ENCODE results near the gene MB21D2.
A peak's percentile ranks its signal among the peaks of the same experiment; 100 is the strongest.

Gene MB21D2

DNA sequence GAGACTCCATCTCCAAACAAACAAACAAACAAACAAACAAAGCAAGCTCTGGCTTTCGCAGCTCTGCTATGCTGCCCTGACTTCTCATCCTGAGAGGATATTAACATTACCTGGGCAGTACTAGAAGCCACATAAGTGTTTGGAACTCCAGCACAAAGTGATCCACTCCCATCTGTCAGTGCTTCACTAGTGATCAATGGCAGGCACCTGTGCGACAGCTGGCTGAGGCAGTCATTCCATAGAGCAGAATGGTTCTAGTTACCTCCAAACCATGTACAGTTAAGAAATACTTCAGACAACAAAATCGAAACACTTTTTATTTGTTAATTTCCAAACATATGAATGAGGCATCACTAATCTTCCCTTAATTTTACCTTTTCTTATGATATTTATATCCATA, 2.8 kb upstream of the MB21D2 start:
- DNase-seq: no peak

DNA sequence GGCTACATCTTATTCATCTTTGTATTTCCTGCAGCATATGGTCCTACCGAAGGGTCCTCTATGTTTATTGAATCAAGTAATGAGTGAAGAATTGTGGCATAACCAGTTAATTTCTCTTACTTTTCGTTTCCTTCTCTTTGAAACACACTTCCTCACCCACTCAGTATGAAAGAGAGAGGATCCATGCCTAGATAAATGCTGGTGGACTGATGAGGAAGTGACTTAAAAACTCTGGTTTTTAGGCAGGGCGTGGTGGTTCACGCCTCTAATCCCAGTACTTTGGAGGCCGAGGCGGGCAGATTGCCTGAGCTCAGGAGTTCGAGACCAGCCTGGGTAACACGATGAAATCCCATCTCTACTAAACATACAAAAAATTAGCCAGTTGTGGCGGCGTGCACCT, 2.2 kb upstream of the MB21D2 start:
- no peak for DNase-seq

DNA sequence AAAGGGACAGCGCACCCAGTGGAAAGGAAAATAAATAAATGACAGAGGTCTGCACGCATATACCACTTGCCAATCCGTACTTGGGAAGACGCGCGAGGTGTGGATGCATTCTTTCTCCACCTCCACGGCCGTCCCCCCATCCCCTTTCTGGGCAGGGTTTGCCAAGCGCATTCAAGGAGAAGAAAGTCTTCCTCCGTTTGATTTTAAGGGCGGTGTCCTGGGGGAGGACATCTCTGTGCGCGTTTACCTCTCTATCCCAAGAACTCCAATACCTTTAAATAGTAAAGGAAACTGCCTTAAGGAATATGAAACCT, 576 bp upstream of the MB21D2 start:
- no peak for DNase-seq

DNA sequence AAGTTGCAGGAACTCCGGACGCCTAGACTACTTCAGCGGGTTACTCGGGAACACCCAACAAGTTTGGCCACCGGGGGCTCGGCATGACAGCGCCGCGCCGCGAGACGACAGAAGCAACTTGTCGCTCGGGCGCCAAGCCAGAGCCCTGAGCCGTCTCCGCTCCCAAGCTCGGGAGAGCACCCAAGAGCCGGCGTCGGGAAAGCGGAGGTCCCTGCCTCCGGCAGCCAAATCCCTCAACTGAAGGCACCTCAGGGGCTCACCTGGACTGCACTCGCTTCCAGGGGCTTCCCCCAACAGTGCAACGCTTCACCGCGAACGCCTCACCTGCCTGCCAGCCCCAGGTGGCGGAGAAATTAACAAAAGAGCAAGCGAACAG, 640 bp downstream of the MB21D2 start:
- DNase-seq: no peak

DNA sequence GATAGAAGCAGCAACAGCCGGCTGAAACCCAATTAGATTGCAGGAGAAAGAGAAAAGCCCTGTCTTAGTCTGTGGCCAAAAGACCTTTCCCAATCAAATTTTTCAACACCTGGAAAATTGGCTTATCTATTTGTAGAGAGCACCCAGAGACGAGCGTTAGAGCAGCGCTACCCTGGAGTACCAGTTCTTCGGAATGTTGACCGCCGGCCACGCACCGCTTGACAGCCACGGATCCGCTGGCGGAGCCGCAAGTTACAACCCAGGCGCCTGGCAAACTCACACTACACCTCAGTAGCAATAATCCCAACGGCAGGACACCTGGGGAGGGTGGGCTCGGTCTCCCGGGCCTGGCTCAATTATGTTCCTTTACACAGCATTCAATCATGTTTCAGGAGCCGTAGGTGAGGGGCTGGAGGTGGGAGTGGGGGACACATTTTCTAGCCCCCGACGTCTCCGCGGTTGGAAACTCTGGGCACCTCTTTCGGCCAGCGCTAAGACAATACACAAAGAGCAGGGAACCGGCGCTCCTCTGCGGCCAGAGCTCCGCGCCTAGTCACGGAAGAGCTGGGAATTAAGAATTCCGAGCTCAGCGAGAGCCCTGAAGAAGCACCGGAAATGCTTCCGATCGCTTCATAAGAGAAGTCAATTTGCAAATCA, 1.2 kb downstream of the MB21D2 start:
- DNase-seq: no peak

DNA sequence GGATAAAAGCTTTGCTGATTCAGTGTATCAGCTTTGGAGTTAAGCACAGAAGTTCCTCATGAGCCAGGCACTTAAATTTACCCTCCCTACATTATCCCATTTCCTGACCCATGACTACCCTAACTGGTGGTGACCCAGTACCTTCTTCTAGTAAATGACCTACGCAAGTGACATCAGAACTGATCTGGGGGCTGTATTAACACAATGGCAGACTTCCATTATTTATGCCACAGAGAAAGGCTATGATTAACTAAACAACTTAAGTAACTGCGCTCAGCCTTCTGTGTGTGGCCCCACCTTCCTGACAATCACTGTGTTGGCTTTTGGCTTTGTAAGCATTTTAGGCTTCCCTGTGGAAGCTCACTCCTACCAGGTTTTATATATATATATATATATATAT, 1.9 kb downstream of the MB21D2 start:
- DNase-seq: no peak

DNA sequence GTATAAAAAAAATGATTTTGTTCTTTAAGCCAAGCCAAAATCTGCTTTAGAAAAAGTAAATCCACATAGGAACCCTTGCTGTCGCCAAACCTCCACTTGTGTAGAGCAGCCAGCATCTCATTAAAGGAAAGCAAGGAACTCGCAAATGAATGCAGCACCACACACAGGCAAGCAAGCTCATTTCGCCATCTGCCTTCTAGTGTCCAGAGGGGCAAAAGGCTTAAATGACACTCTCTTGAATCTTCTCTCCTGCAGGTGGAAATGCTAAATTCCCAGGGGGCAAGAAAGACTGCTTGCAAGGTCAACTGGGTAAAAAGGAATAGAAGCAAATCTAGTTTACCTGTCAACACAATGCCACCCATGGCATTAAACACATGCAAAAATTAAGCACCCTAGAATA, 2.4 kb downstream of the MB21D2 start:
- DNase-seq: no peak

DNA sequence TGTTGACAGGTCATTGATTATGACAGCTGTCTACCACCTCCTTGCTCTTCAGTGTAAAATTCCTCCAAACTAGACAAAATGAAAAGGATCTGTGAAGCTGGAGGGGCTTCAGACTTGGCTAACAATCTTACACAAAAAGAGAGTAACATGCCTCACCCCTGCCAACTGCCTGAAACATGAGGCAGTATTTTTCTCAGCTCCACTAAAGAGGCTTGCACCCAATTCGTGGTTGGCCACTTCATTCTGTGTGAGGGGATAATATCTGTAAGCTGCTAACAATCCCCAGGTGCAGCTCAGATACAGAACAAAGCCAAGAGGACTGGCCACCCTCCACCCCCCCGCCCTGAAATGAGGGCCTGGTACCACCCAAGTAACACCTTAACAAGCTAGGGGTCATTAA, 2.8 kb downstream of the MB21D2 start:
- no peak for DNase-seq

DNA sequence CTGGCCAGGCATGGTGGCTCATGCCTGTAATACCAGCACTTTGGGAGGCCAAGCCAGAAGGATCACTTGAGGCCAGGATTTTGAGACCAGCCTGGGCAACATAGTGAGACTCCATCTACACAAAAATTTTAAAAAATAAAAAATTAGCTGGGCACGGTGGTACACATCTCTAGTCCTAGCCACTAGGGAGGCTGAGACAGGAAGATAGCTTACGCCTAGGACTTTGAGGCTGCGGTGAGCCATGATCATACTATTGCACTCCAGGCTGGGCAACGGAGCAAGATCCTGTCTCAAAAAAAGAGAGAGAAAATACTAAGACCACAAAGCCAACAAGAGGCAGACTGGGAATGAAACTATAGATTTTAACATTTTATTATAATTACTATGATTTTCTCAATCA, 4.1 kb downstream of the MB21D2 start:
- no peak for DNase-seq

DNA sequence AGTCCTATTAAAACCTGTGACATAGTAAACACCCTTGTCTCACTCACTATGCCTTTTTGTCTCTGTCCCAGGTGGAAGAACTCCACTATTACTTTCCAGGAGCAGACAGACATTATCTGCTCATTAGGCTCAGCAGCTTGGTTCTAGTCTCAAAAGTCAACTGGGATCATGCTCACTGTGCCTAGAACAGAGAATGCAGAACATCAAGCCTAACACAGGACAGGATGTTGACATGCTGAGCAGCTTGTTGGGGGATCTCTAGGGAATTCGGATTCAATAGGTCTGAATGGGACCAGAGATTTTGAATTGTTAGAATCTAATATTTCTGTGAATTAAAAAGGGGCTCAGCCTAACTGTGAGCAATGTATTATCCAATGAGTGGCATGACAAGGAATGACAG, 6.4 kb downstream of the MB21D2 start:
- no peak for DNase-seq

DNA sequence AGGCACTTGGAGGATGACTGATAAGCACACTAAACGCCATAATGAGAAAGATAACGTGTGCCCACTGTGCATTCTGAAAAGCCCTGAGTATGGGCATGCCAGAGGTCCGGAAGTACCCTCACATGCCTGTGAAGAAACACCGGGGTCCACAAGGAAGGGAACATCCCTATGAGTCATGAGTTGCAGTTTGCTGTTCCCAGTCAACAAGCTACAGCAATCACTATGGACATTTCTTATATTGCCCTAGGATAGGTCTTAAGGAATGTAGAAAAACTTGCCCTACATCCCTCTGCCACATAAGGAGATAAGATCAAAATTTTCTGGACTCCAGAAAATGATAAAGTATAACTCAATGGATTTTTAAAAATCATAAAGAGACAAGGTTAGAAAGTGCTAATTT, 9.9 kb downstream of the MB21D2 start:
- no peak for DNase-seq

DNA sequence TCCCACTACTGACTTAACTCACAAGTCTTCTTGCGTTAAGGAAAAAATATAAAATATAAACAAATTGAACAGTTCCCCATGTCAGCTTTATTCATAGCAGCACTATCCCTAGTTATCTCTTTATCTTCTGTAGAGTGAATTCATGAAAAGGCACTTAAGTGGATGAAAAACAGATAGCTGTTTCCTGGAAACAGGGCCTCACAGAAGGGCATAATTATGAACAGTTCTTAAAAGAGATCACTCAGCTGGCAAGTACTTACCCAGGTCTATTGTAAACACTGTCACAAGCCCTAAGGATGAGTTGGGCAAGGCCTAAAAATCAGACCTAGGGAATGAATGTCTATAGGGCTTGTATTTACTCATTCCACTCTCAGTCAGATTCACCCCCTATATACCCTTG, 10.7 kb downstream of the MB21D2 start:
- DNase-seq: peak; percentile 80

DNA sequence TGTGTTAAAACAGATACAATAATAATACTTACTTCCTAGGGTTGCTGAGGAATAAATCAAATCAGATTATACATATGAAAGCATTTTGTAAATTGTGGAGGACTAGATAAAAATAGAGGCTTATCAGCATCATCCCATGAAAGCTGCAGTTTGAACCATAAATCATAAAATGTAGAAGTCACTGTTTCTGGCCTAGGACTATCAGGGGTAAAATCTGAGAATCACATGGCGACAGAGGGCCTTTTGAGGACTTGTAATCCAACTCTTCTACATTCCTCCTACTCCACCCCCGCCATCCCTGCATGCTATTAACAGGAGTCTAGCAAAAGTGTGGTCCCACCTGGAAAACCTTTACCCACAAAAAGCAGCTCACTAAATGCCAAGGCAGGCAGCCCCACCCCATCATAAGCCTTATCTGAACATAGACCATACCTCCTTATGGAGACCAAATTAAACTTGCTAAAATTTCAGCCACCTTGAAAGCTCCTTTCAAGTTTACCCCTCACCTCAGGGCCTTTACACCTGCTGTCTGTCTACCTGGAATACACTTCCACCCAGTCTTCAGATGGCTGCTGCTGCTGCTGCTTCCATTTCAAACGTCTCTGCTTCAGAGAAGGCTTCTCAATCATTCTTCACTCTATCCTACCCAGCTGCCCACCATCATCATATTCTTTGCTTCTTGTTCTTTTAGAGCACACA, 11.5 kb downstream of the MB21D2 start:
- no peak for DNase-seq

DNA sequence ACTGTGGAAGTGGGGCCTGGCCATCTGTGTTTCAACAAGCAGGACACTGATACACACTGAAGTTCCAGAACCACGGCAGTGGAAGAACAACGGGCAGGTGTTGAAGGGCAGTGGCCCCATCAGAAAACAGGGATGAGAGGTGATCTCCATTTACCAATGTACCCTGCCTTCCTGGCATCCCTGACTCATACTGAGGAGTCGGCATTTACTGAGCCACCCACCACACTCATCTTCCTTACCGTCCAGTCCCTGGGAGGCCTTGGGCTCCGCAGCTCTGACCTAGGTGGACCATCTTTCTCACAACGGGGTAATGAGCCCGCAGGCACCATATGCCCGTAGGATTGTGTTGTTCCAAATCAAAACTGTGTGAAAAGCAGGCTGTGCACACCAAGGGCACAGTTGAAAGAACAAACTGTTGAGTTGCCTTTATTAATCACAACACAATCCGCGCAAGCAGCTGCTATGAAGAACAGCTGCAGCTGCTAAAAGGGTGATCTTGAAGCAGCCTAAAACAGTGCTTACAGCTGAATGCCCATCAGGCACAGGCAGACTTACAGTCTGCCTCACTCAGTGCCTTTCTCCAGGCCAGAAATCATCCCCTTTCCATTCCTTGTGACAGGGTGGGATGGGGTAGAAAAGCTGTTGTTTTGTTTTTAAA, 12.9 kb downstream of the MB21D2 start:
- DNase-seq: no peak

DNA sequence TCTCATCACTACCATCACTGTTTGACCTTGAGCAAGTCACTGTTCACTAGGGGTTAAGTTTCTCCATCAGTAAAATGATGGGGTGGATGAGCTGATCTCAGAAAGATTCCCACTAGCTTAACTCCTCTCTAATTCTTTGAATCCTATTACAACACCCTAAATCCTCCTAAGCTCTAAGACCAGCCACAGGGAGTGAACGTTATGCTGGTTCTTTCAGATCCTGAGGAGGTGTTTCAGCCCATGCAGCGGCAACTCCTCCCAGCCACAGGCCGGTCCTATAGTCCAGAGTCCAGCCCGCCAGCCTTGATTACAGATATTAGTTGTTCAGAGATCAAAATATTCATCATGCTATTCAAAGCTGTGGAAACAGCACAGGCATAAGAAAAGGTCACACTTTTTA, 15.1 kb downstream of the MB21D2 start:
- DNase-seq: no peak

DNA sequence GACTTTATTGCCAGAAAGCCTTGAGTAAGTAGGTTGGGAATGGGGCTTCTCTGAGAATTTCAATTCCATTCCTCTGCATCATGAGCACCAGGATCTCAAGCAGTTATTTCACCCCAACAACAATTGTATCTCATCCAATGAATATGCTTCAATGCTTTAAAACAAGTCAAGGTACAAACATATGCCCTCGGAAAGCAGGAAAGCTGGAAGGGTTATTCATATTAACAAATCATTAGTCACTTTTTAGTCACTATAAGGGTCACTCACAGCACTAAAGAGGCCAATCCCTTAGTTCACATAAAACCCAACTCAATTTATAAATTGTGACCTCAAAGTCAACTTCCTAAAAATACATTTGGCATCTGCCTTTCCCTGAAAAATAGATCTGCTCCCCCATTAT, 16.2 kb downstream of the MB21D2 start:
- DNase-seq: no peak

DNA sequence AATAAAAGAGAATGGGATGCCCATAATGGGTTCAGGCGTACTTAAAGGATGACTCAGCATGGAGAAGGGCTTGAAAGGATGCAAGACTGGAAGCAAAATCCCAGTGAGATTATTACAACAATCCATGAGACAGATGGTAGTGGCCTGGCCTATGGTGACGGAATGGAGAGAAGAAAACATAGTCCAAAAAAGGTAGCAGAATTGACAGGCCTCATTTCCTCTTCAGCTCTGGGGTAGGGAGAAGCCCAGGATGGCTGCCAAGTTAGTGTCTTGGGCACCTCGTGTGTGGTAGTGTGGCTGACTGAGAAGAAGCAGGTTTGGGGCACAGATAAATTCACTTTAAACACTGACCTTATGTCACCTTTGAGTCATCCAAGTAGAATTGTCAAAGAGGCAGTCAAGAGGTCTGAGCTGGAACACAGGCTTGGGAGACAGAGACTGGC, 18.1 kb downstream of the MB21D2 start:
- DNase-seq: no peak

DNA sequence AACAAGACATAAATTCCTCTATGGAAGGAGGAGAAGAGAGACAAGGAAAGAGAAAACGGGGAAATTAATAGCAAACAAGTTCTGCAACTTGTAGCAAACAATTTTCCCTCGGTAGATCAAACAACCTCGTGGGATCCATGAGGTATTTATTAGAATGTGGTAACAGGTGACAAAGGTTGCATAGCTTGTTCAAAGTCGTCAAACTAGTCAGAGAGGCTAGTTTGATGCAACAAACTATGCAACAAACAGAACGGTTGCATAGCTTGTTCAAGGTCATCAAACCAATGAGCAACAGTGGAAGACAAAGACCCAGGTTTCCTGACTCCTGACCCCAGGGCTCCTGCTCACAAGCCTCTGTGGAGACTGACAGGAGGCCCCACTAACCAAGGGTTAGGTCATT, 20.7 kb downstream of the MB21D2 start:
- DNase-seq: no peak

DNA sequence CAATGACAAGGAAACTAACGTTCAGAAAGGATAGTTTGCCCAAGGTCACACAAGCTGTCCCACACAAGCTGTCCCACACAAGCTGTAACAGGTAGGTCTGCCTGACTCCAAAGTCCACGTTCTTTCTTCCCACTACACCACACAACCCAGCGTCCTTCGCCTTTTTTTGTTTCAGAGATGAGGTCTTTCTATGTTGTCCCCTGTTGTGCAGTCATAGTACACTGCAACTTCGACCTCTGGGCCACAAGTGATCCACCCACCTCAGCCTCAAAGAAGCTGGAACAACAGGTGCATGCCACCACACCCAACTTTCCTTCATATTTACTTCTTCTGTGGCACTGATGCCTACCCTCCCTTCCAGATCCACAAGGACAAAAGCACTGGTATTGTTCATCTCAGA, 21.4 kb downstream of the MB21D2 start:
- no peak for DNase-seq

DNA sequence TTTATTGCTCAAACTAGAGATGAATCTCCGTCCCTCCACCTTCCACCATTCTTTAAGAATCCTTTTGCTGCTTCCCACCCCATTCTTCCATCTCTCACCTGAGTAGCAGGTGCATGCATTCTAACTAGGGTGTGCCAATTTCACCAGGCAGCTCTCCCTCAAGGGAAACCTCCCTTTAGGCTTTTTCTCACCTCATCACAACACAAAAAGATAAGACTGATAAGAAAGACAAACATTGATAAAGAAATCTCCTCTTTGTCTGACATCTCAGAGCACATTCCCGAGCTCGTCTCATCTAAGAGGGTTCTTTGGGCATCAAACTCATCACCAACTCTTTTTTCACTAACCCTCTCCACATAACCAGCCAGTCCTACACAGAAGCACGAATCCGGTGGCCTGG, 23.0 kb downstream of the MB21D2 start:
- no peak for DNase-seq

DNA sequence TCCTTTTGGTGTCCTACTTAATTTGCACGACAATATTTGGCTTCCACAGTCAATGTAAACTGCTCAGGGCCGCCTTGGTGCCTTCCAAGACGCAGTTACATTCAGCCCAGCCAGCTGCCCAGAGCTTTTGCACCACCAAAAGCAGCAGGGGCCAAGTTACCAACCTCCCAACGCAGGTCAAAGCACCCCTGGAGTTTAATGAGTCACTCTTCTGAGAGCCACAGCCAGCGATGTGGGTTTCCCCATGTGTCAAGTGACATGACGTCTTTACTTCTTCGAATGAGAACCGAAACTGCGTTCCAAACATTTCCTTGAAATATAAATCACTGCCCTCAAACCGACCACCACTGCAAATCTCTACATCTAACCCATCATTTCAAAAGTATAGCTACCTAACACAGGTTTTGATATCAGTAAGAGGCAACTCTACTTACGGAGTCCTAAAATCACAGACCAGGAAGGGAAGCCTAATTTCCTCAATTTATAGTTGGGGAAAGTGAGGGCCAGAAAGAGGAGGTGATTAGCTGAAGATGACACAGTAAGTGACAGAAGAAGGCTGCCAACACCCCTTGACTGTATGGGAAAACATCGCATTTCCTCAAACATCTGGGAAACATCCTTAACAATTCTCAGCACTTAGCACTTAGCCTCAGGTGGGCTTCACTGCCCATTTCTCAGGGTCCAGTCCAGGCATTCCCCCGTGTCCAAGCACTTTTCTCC, 24.5 kb downstream of the MB21D2 start:
- no peak for DNase-seq

DNA sequence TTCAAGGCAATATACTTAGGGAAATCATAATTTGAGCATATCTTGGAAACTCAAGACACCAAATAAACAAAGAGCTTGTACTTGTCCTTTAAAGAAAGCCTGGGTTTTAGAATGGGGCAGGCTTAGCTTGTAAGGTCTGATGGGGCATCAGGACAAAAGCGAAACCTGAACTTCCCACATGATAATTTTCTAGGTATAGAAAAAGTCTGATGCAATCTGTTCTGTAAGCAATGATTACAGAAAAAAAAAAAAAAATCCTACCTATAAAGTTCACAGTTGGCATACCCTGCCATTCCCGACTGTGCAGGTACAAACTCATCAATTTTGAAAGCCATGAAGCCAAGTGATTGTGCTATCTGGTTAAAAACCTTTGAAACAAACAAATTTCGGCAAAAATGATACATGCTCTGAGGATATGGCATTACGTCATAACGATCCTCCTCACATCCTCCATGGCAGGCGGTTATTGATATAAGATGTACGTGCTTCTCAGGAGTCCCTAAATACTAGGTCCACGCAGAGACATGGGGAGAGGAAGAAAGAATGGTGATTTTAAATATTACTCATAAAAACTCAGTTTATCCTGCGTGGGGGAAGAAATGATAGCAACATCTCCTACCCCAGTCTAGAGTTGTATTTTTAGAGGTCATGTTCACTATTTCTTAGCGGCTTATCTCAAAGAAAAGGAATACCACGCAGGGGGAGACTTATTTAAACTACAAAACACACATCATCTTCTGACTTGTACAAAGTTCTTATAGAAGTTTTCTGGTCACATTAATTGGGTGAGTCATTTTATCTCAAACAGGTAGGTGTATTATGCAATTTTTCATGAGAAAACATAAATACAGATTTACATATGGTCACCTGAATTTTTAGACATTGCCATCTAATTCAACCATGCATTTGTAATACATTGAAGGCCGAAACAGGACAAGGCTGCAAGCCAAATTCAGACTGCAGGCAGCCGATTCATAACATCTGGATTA, 27.0 kb downstream of the MB21D2 start:
- DNase-seq: no peak

DNA sequence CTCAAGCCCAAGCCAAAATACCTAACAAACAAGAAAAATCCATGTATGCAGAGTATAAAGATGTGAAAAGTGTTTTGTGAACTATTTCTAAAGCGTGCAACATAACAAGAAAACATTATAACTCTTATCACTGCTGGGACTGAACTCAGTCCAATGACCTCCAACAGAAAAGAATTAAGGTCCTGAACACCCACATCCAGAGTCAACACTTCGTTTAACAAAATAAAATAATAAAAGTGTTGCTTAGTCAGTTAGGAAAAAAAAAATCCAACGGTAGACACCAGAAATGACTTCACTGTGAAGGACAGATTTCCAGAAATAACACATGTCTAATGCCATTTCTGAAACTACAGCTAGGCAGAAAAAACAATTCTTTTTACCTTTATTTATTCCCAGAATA, 28.0 kb downstream of the MB21D2 start:
- no peak for DNase-seq
